Left kidney (tissue), 2 donors: Measurements from ENCODE around the gene ZNF394. TPM values are rescaled to one million over a fixed set of nuclear protein-coding genes. Genes with fewer than 3 reads are reported as not detected.

Experiments
- DNase-seq: peaks from one replicate; pipeline ENCODE4 v3.0.0-alpha.2; 2013
- polyA plus RNA-seq: library from polyadenylated mRNA; unstranded; fragments of 120-200 nt; gene quantifications from one replicate; pipeline ENCODE4 v1.2.1, GENCODE V29; 2013; ENCODE audit not compliant: insufficient read length

Gene ZNF394
- polyA plus RNA-seq, 1 donor, result 18.6 TPM

- DNase-seq, result no peak
Observed at GRCh38 chr7:99497766-99498545, 2.1 kb downstream of the ZNF394 start.

GRCh38 chr7:99493823-99494222 is 6.3 kb downstream of the ZNF394 start:
- no peak for DNase-seq

- no peak for DNase-seq
Observed at GRCh38 chr7:99490878-99491277, 9.2 kb downstream of the ZNF394 start.

GRCh38 chr7:99489235-99489634 is 10.8 kb downstream of the ZNF394 start:
- no peak for DNase-seq

GRCh38 chr7:99485094-99485493 is 15.0 kb downstream of the ZNF394 start:
- no peak for DNase-seq

DNA sequence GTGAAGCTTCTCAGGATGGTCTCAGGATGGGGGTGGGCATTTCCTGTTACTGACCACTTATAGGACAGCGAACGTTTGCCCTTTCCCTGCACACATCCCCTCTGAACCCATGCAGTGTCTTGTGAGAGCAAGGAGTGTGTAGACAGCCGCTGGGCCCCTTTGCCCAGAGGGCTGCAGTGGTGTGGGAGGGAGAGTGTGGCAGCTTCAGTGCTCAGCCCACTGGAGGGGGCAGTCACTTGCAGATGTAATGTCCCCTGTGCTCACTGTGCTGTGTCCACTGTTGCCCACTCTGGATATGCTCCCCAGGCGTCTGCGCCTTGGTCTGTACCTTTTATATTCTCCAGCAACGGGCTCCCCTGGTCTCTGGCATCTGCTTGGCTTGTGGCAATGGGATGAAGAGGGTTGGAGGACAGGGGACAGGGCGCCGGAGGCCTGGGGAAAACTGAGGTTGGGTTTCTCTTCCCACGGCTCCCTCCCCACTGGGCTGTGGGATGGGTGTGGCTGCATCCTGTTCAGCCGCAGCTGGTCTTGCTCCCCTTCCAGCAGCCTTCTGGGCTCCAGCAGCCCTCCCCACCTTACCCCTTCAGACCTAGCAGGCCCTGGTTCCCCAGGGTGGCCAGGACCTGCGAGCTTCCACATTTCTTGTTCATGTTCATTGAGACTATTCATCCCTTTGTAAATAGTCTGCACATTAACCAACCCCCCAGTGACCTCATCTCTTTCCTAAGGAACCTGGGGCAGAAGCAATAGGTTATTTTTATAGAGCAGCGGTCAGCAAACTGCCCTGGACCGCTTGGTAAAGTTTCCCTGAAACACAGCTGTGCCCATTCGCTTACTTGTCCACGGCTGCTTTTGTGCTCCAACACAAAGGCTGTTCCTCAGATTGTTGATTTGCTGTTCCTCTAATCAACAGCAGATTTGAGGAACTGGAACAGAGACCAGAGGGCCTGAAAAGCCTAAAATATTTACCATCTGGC is 21.3 kb downstream of the ZNF394 start:
- DNase-seq, result no peak

DNA sequence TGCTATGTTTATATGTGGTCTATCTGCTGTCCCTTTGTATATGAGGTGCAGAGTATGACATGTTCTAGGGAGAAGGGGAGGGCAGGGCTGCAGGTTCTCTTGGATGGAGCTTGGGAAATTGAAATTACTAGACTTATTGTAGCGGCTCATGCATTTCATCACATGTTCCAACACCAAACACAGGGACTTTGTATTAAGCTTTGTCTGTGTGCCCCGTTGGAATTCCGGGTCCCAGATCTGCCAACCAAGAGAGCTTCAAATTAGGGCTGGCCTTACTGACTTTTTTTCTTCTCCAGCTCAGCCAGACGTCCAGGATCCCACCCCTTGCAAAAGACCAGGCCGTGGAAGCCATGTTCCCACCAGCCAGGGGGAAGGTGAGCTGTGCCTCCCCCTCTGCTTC is 24.0 kb downstream of the ZNF394 start:
- DNase-seq, result no peak

- DNase-seq, result peak; percentile 31
Observed at GRCh38 chr7:99473315-99473596, 26.8 kb downstream of the ZNF394 start.

- peak; percentile 96 for DNase-seq
Observed at GRCh38 chr7:99472561-99473314, 27.3 kb downstream of the ZNF394 start, which contains the start of gene ZNF789. TSS of gene ZNF789 (plus strand) at chr7:99472890. CDS start at chr7:99476457, 3,567 bp downstream.

DNA sequence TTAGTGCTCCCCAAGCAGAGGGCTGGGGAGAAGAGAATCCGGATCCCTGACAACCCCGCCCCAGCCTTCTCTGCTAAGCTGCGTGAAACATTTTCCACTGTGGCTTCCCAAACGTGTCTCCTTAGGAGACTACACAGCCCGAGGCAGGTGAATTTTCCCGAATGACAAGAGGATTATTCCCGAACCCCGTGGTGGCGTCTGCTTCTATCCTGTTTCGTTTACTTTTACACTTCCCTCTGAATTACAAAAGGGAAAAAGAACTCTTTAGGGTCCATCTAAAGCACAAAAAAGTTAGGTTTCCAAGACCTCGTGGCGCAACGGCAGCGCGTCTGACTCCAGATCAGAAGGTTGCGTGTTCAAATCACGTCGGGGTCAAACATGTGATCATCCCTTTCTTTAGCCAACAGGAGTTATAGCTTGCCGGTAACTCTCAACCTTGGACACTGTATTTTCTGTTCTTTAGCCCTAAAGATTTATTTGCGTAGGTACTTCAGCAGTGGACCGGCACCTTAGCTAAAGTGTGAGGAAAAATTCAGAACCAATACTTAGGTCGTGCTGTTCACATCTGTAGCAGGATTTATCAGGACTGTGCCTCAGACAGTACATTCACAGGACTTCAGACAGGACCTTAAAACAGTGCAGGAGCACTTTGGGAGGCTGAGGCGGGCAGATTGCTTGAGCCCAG is 30.6 kb downstream of the ZNF394 start:
- DNase-seq, result no peak

GRCh38 chr7:99468336-99468918 is 31.7 kb downstream of the ZNF394 start:
- DNase-seq, result no peak

- no peak for DNase-seq
Observed at GRCh38 chr7:99465421-99465768, 34.7 kb downstream of the ZNF394 start.

- DNase-seq, result no peak
Observed at GRCh38 chr7:99461221-99461620, 38.9 kb downstream of the ZNF394 start.

DNA sequence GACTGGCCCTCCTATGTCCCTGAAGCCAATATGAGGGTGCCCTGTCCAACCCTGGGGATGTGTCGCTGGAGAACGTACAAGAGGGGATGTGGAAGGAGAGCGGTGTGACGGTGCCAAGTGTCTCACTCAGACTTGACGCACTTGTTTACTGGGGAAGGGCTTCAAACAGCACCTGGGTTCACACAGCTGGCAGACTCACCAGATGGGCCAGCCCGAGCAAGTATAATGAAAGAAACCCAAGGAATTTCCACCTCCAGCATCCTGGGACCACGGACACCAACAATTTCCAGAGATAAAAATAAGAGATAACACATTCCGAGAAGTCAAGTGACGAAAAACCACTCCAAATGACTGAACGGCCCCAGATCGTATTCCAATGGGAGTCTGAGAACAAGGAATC is 39.4 kb downstream of the ZNF394 start:
- no peak for DNase-seq

- DNase-seq, result no peak
Observed at GRCh38 chr7:99459087-99459486, 41.0 kb downstream of the ZNF394 start.

DNA sequence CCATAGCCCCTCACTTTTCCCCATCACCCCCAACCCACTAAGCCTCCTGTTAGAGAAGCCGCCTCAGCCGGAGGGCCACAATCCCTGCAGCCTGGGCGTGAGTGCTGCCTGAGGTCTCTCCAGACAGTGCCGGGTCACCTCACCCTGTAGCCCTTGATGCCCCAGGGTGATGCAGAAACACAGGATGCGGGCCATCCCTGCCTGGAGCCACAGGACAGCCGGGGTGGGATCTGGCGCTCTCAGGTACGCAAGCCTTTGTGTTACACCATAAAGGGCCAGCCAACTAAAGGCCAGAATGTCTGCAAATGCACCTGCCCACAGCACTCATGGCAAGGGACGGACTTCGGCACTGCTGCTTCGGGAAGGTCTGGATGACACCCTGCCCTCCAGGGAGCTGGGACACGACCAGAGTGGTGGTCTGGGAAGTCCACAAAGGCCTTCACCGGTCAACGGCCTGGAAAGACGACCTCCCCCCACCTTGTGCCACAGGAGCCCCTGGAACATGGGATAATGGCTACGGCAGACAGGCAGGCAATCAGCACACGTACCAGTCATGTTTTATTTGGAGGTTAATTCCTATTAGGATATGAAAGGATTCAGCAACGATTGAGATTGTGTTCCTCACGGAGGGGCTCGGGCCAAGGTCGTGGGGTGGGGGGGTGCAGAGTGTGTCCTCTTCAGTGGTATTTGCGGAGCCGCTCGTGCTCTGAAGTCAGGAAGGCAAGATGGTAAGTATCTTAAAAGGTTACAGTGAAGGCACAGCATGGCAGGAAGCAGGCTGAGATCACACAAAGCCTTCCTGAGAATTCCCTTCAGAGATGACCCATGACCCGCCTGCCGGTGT is 42.2 kb downstream of the ZNF394 start:
- no peak for DNase-seq

DNA sequence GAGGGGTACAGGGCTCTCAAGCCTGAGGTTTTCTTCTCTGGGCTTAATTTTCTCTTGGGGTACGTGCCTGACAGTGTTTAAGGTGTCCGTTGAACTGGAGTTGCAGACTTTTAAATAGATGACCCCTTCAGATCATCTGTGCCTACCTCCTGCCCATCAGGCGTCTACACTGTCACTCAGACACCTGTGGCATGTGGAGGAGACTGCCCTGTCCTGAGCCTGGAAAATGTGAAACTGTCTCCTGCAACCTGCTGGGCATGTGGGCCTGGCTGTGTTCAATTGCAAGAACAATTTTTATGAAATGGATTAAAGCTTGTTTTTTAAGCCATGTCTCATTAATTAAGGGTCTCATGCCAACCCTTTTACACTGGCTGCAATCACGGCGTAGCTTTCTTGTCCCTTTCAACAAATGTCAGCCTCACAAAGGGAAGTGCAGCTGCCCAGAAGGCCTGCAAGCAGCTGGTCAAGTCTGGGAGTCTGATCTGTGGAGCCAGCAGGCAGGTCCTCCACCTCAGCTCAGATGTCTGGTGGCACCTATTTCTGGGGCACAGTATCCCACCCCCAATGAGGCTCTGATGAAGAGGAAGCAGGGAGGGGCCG is 42.9 kb downstream of the ZNF394 start:
- no peak for DNase-seq

- no peak for DNase-seq
Observed at GRCh38 chr7:99456288-99456687, 43.8 kb downstream of the ZNF394 start.

GRCh38 chr7:99455874-99456273 is 44.2 kb downstream of the ZNF394 start:
- no peak for DNase-seq

GRCh38 chr7:99453105-99453504 is 47.0 kb downstream of the ZNF394 start:
- no peak for DNase-seq
